Brain microvascular endothelial cell (primary cell): ENCODE measurements around the gene TBC1D4.
"Not testable (repeated sequence)": the region's sequence is repeated elsewhere in the genome, so short reads cannot be mapped to it uniquely, and the experiment has no call there.

Experiments used
- DNase-seq: peaks from one replicate; pipeline ENCODE4 v3.0.0-alpha.2; 2020
- H3K27ac ChIP-seq: fragments of 250-450 bp; sonication (Bioruptor Pico); 2 replicates; pipeline ENCODE4 v1.5.1; 2020; ENCODE audit warnings: mild to moderate bottlenecking, moderate library complexity
- H3K27me3 ChIP-seq: fragments of 250-450 bp; sonication (Bioruptor Pico); replicated peaks from 2 replicates; pipeline ENCODE4 v1.5.1; 2020; ENCODE audit warnings: mild to moderate bottlenecking
- H3K36me3 ChIP-seq: fragments of 250-450 bp; sonication (Bioruptor Pico); replicated peaks from 2 replicates; pipeline ENCODE4 v1.5.1; 2020; ENCODE audit warnings: mild to moderate bottlenecking
- H3K4me3 ChIP-seq: 2 replicates; pipeline ENCODE4 v1.5.1; 2011; ENCODE audit warnings: low read depth, mild to moderate bottlenecking, control low read depth, low read length, moderate library complexity
- in situ Hi-C: cut with HindIII; loops from 2 replicates; pipeline ENCODE4 v1.10.0; 2017; ENCODE audit warnings: low sequenced_read_pairs, low pct_ligation_motif_present
- TF ChIP-seq, protein P1 (sequence below): IDR thresholded peaks from 2 replicates; pipeline ENCODE4 v1.5.1; 2011; ENCODE audit warnings: low read depth, mild to moderate bottlenecking, moderate library complexity, low read length, control low read depth, inconsistent platforms; ENCODE audit errors: missing control alignments

TBC1D4 gene

DNA sequence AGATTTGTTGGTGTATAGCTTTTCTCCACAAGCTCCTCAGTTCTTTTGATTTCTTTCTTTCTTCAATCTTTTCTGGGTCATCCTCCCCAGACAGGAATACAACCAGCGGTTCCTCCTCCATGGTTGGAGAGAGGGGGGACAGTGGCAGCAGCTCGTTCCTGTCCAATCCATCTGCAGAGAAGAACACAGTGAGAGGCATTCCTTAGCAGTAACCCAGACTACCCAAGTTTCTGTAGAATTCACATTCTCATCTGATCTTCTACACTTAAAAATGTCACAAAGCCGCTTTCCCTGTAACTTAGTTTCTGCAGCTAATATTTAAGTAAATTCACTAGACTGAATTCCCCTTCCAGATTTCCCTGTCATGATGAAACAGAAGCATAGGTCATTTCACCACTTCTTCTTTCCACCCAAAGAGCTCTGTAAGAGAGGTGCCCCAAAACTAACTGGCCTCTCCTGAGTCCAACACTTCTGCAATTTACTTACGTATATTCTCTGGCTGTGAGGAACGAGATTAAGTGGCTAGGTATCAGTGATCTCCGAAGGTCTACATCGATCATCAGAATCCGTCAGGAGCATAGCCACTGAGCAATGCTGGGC lies 171.9 kb downstream of the TBC1D4 start:
- in situ Hi-C loops: no loop called here
- Histone ChIP-seq H3K27ac (no peak overlapping the region), H3K36me3 (peaks cover 2% of the 10 kb centered on the region), H3K4me3 (no peak overlapping the region), H3K27me3 (no peaks in the 10 kb centered on the region)
- TF ChIP-seq, protein P1, sequence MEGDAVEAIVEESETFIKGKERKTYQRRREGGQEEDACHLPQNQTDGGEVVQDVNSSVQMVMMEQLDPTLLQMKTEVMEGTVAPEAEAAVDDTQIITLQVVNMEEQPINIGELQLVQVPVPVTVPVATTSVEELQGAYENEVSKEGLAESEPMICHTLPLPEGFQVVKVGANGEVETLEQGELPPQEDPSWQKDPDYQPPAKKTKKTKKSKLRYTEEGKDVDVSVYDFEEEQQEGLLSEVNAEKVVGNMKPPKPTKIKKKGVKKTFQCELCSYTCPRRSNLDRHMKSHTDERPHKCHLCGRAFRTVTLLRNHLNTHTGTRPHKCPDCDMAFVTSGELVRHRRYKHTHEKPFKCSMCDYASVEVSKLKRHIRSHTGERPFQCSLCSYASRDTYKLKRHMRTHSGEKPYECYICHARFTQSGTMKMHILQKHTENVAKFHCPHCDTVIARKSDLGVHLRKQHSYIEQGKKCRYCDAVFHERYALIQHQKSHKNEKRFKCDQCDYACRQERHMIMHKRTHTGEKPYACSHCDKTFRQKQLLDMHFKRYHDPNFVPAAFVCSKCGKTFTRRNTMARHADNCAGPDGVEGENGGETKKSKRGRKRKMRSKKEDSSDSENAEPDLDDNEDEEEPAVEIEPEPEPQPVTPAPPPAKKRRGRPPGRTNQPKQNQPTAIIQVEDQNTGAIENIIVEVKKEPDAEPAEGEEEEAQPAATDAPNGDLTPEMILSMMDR: no peak
- DNase-seq: no peak

DNA sequence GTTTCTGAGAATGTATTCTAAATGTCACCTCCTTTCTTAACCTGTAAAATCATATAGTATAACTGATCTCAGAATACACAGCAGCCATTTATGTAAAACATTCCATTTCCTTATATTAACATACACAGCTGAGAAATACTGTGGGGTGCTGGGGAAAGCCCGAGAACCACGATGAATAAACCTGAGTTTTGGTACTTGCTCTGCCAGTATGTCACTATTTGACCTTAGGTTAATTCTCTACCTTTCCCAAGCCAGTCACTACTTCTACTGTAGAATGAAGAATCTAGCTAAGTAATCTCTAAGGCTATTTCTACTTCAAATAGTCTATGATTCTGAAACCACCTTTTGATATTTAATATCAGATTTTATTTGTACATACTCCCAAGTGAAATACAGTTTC lies 173.7 kb downstream of the TBC1D4 start:
- H3K27ac ChIP-seq: no peak overlapping the region
- no peak for DNase-seq
- H3K27me3 ChIP-seq: no peaks in the 10 kb centered on the region
- in situ Hi-C loops: no loop called here
- H3K4me3 ChIP-seq: no peak overlapping the region
- peaks cover 2% of the 10 kb centered on the region for H3K36me3 ChIP-seq
- TF ChIP-seq, protein P1: no peak

DNA sequence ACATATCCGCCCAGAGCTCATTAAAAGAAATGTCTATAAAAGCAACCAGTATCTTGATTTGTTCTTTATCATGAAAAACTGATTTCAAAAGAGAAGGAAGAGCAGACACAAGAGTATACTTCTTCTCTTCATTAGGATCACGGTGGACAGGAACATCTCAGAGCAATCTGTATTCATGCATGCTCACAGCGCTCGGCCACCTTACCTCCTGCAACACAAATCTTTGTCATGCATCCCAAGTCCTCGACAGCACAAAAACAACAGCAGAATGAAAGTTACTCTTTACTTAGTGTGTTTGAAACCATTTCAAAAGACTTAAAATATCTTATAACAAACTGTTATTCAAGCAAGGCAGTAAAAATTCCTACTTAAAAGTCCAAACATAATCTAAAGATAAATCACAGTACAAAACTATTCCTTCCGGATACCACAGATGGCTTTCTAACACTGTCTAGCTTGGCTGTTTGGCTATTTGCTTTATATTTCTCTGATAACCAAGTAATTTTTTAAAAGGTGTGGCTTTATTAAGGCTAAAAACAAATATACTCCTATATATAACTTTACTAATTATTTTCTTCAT lies 174.5 kb downstream of the TBC1D4 start:
- Histone ChIP-seq H3K27ac (no peak overlapping the region), H3K4me3 (no peak overlapping the region), H3K27me3 (no peaks in the 10 kb centered on the region), H3K36me3 (peaks cover under 1% of the 10 kb centered on the region)
- in situ Hi-C loops: no loop called here
- TF ChIP-seq, protein P1: no peak
- no peak for DNase-seq

DNA sequence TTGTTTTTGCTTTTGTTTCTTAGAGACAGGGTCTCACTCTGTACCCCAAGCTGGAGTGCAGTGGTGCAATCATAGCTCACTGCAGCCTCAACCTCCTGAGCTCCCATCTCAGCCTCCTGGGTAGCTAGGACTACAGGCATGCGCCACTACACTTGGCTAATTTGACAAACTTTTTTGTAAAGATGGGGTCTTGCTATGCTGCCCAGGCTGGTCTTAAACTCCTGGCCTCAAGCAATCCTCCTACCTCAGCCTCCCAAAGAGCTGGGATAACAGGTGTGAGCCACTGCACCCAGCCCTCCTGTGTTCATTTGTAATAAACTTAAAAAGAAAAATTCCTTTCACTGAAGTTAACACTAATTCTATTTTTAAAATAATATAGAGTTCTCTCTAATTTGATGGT lies 175.0 kb downstream of the TBC1D4 start:
- H3K27ac ChIP-seq, DNase-seq, H3K27me3 ChIP-seq, H3K4me3 ChIP-seq, H3K36me3 ChIP-seq, in situ Hi-C loops: not testable (repeated sequence)

DNA sequence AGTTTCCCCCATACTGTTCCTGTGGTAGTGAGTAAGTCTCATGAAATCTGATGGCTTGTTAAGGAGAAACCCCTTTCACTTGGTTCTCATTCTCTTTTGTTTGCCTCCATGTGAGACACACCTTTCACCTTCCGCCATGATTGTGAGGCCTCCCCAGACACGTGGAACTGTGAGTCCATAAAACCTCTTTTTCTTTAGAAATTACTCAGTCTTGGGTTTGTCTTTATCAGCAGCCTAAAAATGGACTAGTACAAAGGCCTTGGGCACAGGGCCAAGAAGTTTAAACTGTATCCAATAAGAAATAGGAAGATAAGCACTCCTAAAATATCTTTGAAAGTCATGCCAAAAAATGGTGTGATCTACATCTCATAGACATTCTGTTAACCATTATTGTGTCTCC lies 176.9 kb downstream of the TBC1D4 start:
- no peaks in the 10 kb centered on the region for H3K27me3 ChIP-seq
- TF ChIP-seq, protein P1: no peak
- no peak overlapping the region for H3K4me3 ChIP-seq
- no peaks in the 10 kb centered on the region for H3K36me3 ChIP-seq
- no peak overlapping the region for H3K27ac ChIP-seq
- in situ Hi-C loops: no loop called here
- peak; percentile 31 for DNase-seq

DNA sequence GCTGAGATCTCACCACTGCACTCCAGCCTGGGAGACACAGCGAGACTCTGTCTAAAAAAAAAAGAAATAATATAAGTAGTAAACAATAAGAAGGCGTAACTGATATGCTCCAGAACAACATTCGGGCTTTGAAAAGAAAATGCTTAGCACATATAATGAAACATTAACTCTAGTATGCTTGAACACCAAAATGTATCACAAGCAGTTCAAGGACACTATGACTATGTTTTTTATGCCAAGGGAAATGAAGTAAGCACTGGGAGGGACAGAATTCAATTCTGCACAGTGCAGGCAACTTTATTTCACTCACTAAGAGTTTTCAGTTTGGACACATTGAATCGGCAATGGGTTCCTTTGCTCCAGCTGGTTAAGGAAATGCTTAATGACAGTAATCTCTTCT lies 178.7 kb downstream of the TBC1D4 start:
- in situ Hi-C loops: no loop called here
- TF ChIP-seq, protein P1: no peak
- Histone ChIP-seq H3K36me3 (no peaks in the 10 kb centered on the region), H3K27ac (no peak overlapping the region), H3K4me3 (no peak overlapping the region), H3K27me3 (no peaks in the 10 kb centered on the region)
- DNase-seq: no peak
